RPMI7951 (cell line): Measurements from ENCODE around the gene ANKRD42. TPM values are rescaled to one million over a fixed set of nuclear protein-coding genes. Genes with fewer than 3 reads are reported as not detected.
"Not testable (repeated sequence)": the region's sequence is repeated elsewhere in the genome, so short reads cannot be mapped to it uniquely, and the experiment has no call there.

Source experiments
- DNase-seq: peaks from one replicate; pipeline ENCODE4 v3.0.0-alpha.2; 2012; ENCODE audit warnings: low read depth
- total RNA-seq: library from RNA; depleted of rRNA; stranded (reverse); fragments of >200 nt; shearing (Covaris generic); gene quantifications from 2 replicates; pipeline ENCODE4 v1.2.3, GENCODE V29; 2014

Gene ANKRD42
- total RNA-seq, 1 experiment from 2014 or later = 5.8 TPM

- no peak for DNase-seq
These were observed 21.0 kb upstream of the ANKRD42 start for GRCh38 chr11:83172551-83172950.

GRCh38 chr11:83174008-83174407 lies 19.5 kb upstream of the ANKRD42 start:
- DNase-seq = no peak

GRCh38 chr11:83175815-83176214 lies 17.7 kb upstream of the ANKRD42 start:
- DNase-seq = no peak

DNA sequence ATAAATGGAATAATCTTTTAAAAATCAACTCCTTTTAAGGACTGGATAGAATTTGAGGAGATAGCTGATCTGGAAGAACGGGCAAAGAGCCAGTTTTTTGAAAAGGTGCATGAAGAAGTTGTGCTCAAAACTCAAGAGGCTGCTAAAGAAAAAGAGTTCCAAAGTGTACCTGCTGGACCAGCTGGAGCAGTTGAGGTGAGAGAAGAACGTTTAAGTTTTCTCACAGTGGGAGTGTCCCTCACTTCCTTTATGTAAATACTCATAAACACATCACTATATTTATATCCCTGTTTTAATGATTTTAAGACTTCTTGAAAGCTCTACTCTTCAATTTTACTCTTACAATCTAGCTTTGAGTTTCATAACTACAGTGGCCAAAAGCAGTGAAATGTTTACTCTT lies 11.7 kb upstream of the ANKRD42 start:
- no peak for DNase-seq

DNA sequence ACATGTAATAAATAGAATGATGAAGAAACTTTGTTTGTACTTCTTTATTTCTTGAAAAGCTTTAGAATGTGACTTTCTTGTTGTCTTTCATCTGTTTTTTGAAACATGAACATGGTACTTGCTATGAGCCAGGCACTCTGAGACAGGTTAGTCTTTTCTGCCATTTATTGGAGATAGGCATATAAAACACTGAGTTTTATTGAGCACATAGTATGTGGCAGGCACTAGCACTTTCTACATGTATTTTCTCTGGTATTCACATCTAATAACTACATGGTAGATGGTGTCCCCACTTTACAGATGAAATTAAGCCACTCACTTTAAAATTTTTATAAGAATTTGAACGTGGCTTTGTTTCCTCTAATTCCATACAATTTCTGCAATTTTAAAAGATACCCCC lies 7.7 kb upstream of the ANKRD42 start:
- DNase-seq = no peak

GRCh38 chr11:83187465-83187864 lies 6.0 kb upstream of the ANKRD42 start:
- no peak for DNase-seq

DNA sequence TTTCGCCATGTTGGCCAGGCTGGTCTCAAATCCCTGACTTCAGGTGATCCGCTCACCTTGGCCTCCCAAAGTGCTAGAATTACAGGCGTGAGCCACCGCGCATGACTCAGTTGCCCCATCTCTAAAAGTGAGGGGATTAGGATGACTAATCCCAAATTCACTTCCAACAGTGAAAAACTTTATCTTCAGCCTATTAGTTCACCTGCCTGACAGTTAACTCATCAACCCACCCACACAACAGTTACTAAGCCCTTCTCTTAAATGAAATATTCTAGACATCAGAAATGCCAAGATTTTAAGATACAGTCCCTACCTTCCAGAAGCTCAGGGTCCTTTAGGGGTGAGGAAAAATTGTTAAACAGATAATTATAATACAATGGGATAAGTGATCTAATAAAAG lies 2.0 kb upstream of the ANKRD42 start:
- DNase-seq = no peak

GRCh38 chr11:83191986-83192385 lies 1.5 kb upstream of the ANKRD42 start:
- DNase-seq = no peak

GRCh38 chr11:83192606-83193245 lies 786 bp upstream of the ANKRD42 start:
- no peak for DNase-seq

GRCh38 chr11:83194281-83195142 lies 1.0 kb downstream of the ANKRD42 start:
- DNase-seq = peak; percentile 78

GRCh38 chr11:83195143-83195466 lies 1.6 kb downstream of the ANKRD42 start:
- DNase-seq = peak; percentile 2

DNA sequence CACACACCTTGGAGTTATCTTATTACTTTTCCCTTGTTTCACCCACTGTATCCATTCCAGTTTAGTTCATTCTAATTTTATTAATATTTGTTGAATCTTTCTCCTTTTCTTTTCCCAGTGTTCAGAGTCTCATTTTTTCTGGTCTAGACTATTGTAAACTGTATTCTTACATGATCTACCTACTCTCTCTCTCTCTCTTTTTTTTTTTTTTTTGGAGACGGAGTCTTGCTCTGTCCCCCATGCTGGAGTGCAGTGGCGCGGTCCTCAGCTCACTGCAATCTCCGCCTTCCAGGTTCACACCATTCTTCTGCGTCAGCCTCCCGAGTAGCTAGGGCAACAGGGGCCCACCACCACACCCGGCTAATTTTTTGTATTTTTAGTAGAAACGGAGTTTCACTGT lies 2.1 kb downstream of the ANKRD42 start:
- DNase-seq = no peak

DNA sequence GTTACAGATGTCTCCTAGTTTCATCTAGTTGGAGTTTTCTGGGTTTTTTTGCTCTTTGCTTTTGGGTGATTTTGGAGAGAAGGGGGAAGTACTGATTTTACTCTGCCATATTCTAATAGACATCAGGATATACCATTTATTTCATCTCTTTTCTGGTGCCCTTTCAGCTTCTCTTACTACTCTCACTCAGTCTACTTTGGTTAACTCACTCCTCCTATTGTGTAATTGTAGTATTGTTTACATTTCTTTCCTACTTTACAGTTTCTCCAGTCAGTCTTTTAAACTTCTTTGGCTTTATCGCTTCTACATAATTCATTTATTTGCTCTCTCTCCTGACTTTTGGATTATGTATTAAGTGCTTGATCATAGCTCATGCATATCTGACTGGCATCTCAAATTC lies 6.5 kb downstream of the ANKRD42 start:
- DNase-seq = no peak

DNA sequence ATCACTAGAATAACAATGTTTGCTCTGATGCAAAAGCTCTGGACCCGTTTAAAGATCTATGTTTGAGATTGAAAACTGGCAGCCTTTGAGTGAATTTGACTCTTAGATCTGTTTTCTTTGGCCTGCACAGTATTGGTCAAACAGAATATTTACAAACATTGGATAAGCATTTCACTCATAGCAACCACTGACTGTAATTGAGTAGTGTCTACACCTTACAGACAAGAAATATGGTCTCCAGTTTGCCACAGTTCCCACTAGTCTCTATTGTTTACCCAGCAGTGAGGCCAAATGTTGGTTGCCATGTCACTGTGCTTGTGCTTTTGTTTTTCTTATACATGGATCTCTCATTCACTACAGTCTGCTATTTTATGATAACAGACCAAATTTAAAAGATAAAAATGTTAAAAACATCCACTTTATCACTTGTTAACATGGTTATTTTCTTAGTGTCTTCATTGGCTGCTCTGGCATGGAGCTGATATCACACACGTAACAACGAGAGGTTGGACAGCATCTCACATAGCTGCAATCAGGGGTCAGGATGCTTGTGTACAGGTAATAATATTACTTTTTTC lies 12.2 kb downstream of the ANKRD42 start:
- no peak for DNase-seq

DNA sequence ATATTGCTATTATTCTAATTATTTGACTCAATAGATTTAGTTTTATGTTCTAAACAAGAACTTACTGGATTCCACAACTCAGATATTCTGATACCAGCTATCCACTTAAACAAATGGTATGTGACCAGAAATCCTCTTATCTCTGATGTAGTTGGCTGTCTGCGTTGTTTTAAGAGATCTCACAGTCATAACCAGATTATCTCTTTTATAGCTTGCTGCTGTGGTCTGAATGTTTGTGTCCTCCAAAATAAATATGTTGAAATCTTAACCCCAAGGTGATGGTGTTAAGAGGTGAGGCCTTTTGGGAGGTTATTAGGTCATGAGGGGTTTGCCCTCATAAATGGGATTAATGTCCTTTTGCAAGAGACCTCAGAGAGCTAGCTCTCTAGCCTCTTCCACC lies 12.7 kb downstream of the ANKRD42 start:
- DNase-seq = no peak

DNA sequence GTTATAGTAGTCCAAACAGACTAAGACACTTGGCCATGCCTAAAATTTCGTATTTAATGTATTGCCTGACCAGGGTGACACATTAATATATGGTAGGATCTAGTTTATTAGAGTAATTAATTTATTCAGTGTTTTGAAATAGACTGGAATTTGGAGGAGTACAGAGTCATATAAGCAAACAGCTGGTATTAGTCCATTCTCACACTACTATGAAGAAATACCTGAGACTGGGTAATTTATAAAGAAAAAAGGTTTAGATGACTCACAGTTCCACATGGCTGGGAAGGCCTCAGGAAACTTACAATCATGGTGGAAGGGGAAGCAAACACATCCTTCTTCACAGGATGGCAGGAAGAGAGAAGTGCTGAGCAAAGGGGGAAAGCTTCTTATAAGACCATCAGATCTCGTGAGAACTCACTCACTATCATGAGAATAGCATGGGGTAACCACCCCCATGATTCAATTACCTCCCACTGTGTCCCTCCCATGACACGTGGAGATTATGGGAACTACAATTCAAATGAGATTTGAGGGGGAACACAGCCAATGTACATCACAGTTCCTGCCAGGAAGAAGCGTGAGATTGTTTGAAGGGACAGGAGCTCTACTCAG lies 13.4 kb downstream of the ANKRD42 start:
- DNase-seq = not testable (repeated sequence)

DNA sequence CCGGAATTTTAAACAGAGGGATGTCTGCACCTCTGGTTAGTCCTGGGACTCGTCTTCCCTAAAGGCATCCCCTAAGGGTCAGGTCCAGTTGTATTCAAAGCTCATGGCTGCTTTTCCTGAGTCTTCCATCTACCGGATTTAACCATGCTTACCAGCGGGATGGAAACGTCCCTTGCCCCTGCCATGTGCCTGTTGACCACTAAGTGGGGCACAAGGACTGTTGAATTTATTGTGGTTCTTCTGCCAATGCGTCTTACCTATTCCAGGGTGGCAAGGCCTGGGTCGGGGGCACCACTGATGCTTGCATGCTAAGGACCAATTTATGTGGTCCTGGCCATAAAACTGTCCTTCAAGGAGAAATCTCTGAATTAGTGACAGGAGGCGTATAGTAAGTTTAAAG lies 25.6 kb downstream of the ANKRD42 start:
- peak; percentile 8 for DNase-seq

DNA sequence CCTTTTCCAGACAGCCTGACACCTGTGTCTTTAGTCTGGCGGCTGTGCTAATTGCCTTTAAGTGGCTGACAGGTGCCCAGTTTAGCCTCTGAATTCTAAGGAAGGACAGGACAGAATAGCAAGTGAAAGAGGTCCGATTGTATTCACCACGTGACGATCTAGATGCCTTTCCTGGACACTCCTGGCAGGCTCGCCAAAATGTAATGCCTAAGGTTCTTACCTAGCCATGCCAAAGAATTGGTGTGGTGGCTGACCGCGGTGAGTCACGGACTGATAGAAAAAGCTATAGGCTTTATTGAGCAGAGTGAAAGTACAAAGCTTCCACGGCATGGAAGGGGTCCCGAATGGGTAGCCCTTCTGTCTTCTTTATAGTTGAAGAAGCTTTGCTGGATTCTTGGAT lies 26.7 kb downstream of the ANKRD42 start:
- DNase-seq = peak; percentile 67

DNA sequence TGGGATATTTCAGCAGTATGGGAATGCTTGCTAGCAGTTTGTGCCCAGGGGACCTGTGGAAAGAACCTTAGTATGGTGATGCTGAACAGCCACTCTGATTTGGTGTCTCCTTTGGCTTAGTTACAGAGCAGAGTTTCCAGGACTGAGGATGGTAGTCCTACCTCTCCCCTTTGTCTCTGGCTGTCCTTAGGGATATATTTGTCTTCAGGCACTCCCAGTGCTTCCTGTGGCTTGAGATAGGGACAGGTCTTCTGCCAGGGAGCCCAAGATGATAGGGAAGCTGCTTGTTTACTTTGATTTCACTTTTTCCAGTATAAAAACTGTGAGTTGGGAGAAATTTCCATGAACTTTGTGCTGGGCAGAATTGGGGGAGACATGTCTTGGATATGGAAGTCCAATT lies 28.2 kb downstream of the ANKRD42 start:
- no peak for DNase-seq

DNA sequence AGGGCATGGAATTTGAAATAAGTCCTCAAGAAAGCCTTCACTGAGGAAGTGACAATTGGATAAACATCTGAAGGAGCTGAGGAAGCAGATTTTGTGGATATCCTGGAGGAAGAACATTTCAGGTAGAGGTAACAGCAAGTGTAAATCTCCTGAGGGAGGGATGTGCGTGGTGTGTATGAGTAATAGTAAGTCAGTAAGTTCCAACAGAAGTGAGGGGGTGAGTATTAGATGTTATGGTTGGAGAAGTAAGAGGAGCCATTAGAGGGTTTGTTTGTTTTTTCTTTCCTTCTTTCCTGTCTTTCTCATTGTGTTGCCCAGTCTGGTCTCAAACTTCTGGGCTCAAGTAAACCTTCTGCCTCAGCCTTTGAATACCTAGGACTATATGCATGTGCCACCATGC lies 29.0 kb downstream of the ANKRD42 start:
- no peak for DNase-seq

DNA sequence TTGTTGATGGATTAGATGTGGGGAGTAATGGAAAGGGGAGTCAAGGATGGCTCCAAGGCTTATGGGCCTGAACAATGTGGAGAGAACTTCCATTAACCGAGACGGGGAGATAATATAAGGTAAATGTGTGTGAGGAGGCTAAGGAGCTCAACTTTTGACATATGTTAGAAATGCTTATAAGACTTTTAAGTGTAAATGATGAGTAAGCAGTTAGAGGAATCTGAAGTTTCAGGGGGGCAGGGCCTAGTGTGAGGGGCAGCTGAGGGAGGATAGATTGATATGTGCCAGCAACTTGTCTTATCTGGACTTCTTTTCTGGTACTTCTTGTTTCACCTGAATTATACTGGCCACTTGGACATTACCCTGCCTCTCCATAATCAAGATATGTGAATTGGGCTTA lies 29.9 kb downstream of the ANKRD42 start:
- DNase-seq = no peak

DNA sequence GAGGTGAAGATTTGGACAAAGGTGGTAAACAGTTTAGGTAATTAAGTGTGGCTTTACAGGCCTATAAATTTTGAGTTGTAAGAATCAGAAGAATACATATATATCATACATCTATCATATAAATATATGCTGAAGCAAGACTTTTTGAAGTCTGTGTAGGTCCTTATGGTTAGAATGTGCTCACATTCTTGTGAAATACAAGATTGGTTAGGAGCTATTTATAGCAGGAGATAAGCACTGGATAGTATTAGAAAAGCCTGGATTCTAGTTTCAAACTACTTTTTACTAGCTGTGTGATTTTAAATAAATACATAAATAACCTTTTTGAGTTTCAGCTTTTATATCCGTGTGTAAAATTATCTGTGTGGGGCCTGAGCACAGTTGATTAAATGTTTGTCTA lies 42.3 kb downstream of the ANKRD42 start:
- no peak for DNase-seq

- DNase-seq = no peak
These were observed 44.6 kb downstream of the ANKRD42 start for GRCh38 chr11:83238111-83238510.
